GM23338 (cell line): ENCODE results near the gene TCF7. TPM values are rescaled to one million over a fixed set of nuclear protein-coding genes. Genes with fewer than 3 reads are reported as not detected.

Experiments used
- ATAC-seq: fragments of 200-7000 bp; cut with Tn5 transposase; 3 replicates; pipeline ENCODE4 v1.9.1; 2020
- DNase-seq: peaks from one replicate; pipeline ENCODE4 v3.0.0-alpha.2; 2015; ENCODE audit warnings: low spot score
- H2AFZ ChIP-seq: fragments of 200-600 bp; sonication (generic); 2 replicates; pipeline ENCODE4 v1.8.0; 2016; ENCODE audit warnings: antibody characterized with exemption, mild to moderate bottlenecking, moderate library complexity
- H3F3A ChIP-seq: fragments of 200-600 bp; sonication (generic); replicated peaks from 2 replicates; pipeline ENCODE4 v1.8.0; 2017; ENCODE audit warnings: antibody characterized with exemption, mixed run types, low read depth
- H3K27ac ChIP-seq: fragments of 200-600 bp; sonication (generic); 2 replicates; pipeline ENCODE4 v1.6.1; 2016; ENCODE audit warnings: low read depth
- H3K27me3 ChIP-seq: fragments of 200-600 bp; sonication (generic); 2 replicates; pipeline ENCODE4 v1.8.0; 2016; ENCODE audit warnings: mild to moderate bottlenecking, mixed run types, moderate library complexity; ENCODE audit not compliant: insufficient read depth
- H3K36me3 ChIP-seq: fragments of 200-600 bp; sonication (generic); 2 replicates; pipeline ENCODE4 v1.8.0; 2016; ENCODE audit warnings: mild to moderate bottlenecking; ENCODE audit not compliant: insufficient read depth
- H3K4me1 ChIP-seq: fragments of 200-600 bp; sonication (generic); 2 replicates; pipeline ENCODE4 v1.8.0; 2016; ENCODE audit warnings: mild to moderate bottlenecking, moderate library complexity; ENCODE audit not compliant: insufficient read depth
- H3K4me2 ChIP-seq: fragments of 200-600 bp; sonication (generic); 2 replicates; pipeline ENCODE4 v1.7.1; 2017; ENCODE audit warnings: mixed run types
- H3K4me3 ChIP-seq: fragments of 200-600 bp; sonication (generic); 2 replicates; pipeline ENCODE4 v1.6.1; 2016; ENCODE audit warnings: mixed run types
- H3K79me2 ChIP-seq: fragments of 200-600 bp; sonication (generic); replicated peaks from 2 replicates; pipeline ENCODE4 v1.8.0; 2017; ENCODE audit warnings: mild to moderate bottlenecking; ENCODE audit not compliant: insufficient read depth
- H3K9me2 ChIP-seq: fragments of 200-600 bp; sonication (generic); 2 replicates; pipeline ENCODE4 v1.8.0; 2017; ENCODE audit not compliant: insufficient read depth
- H4K20me1 ChIP-seq: fragments of 200-600 bp; sonication (generic); replicated peaks from 2 replicates; pipeline ENCODE4 v1.8.0; 2017; ENCODE audit warnings: mild to moderate bottlenecking; ENCODE audit not compliant: insufficient read depth
- H3K27ac Mint-ChIP-seq: 2 replicates; pipeline ENCODE4 v1.8.0; 2020; ENCODE audit warnings: inconsistent platforms, mild to moderate bottlenecking, moderate library complexity, mixed read lengths
- H3K27me3 Mint-ChIP-seq: 3 replicates; pipeline ENCODE4 v1.8.0; 2022; ENCODE audit warnings: low read depth, mild to moderate bottlenecking, moderate library complexity, mixed read lengths, inconsistent platforms; ENCODE audit not compliant: insufficient read depth, poor library complexity
- H3K36me3 Mint-ChIP-seq: 3 replicates; pipeline ENCODE4 v1.8.0; 2021; ENCODE audit warnings: low read depth, mild to moderate bottlenecking, inconsistent platforms, moderate library complexity, mixed read lengths
- H3K4me1 Mint-ChIP-seq: 3 replicates; pipeline ENCODE4 v1.8.0; 2020; ENCODE audit warnings: mild to moderate bottlenecking, inconsistent platforms, mixed read lengths
- H3K4me3 Mint-ChIP-seq: 3 replicates; pipeline ENCODE4 v1.8.0; 2021; ENCODE audit warnings: moderate library complexity, mild to moderate bottlenecking, inconsistent platforms, mixed read lengths
- H3K9me3 Mint-ChIP-seq: 3 replicates; pipeline ENCODE4 v1.8.0; 2020; ENCODE audit warnings: moderate library complexity, mild to moderate bottlenecking, inconsistent platforms, mixed read lengths
- CREB1 ChIP-seq: fragments of 250-450 bp; sonication (Bioruptor Pico); IDR thresholded peaks from 2 replicates; pipeline ENCODE4 v1.5.0; 2020; ENCODE audit warnings: low read depth, mild to moderate bottlenecking, moderate library complexity
- ETS1 ChIP-seq: IDR thresholded peaks from 2 replicates; pipeline ENCODE4 v1.6.1; 2016; ENCODE audit warnings: antibody characterized with exemption
- EZH2phosphoT487 ChIP-seq: fragments of 200-600 bp; sonication (generic); IDR thresholded peaks from one replicate; pipeline ENCODE4 v1.8.1; 2018; ENCODE audit warnings: antibody characterized with exemption; ENCODE audit not compliant: unreplicated experiment
- JUNB ChIP-seq: IDR thresholded peaks from one replicate; pipeline ENCODE4 v1.6.1; 2016; ENCODE audit warnings: antibody characterized with exemption; ENCODE audit not compliant: unreplicated experiment
- NANOG ChIP-seq: IDR thresholded peaks from 2 replicates; pipeline ENCODE4 v1.6.1; 2016; ENCODE audit warnings: antibody characterized with exemption, borderline replicate concordance
- STAT1 ChIP-seq: IDR thresholded peaks from one replicate; pipeline ENCODE4 v1.6.1; 2016; ENCODE audit warnings: antibody characterized with exemption; ENCODE audit not compliant: unreplicated experiment
- ZNF114 ChIP-seq: fragments of 250-450 bp; sonication (Bioruptor Pico); IDR thresholded peaks from 2 replicates; pipeline ENCODE4 v1.5.0; 2020; ENCODE audit warnings: mild to moderate bottlenecking, moderate library complexity
- ZNF331 ChIP-seq: fragments of 250-450 bp; sonication (Bioruptor Pico); IDR thresholded peaks from 2 replicates; pipeline ENCODE4 v1.5.0; 2020; ENCODE audit warnings: low read depth, mild to moderate bottlenecking, moderate library complexity
- polyA plus RNA-seq: library from polyadenylated mRNA; unstranded; fragments of >200 nt; fragmentation: Nextera tagmentation; extraction: Ambion mirVana; gene quantifications from 2 replicates; pipeline ENCODE4 v1.2.1, GENCODE V29; 2016
- total RNA-seq: library from RNA; depleted of rRNA; stranded (reverse); fragments of >200 nt; shearing (Covaris generic); gene quantifications from 2 replicates; pipeline ENCODE4 v1.2.3, GENCODE V29; 2014
- TF ChIP-seq, protein P1 (sequence below): fragments of 250-450 bp; sonication (Bioruptor Pico); IDR thresholded peaks from 2 replicates; pipeline ENCODE4 v1.5.0; 2020; ENCODE audit warnings: mild to moderate bottlenecking, moderate library complexity

The TCF7 gene
- total and polyA plus RNA-seq, 2 experiments from 2014 or later = 5.6 to 8.1 TPM

GRCh38 chr5:134174841-134175839, 60.7 kb downstream of the TCF7 start:
- H3K27me3 Mint-ChIP-seq = peaks cover 7% of the 10 kb centered on the region
- Histone ChIP-seq H3K4me2 (peak overlapping the region; percentile 80), H3F3A (0 out of 2 replicates have a peak, but pooled peaks cover 4% of the 10 kb centered on the region), H3K79me2 (peaks cover 64% of the 10 kb centered on the region), H3K4me3 (peak overlapping the region; percentile 81), H3K27ac (0 out of 2 replicates have a peak overlapping the region, but pooled peaks have one; percentile 98), H3K9me2 (no peaks in the 10 kb centered on the region), H3K36me3 (peaks cover 25% of the 10 kb centered on the region), H3K27me3 (no peaks in the 10 kb centered on the region), H3K4me1 (peaks cover 20% of the 10 kb centered on the region), H4K20me1 (peaks cover 36% of the 10 kb centered on the region), H2AFZ (no peak overlapping the region)
- H3K9me3 Mint-ChIP-seq = no peaks in the 10 kb centered on the region
- no peak overlapping the region for H3K27ac Mint-ChIP-seq
- peaks cover 13% of the 10 kb centered on the region; the same call in 2 of the 3 replicates for H3K4me1 Mint-ChIP-seq
- H3K4me3 Mint-ChIP-seq = peak overlapping the region; percentile 98
- no peak for ATAC-seq
- peak; percentile 24 for DNase-seq
- TF ChIP-seq NANOG = no peak
- no peak for TF ChIP-seq ZNF114 (CRISPR knock-in tag)
- TF ChIP-seq CREB1 (CRISPR knock-in tag) = no peak
- TF ChIP-seq EZH2phosphoT487 = no peak
- TF ChIP-seq JUNB = no peak
- H3K36me3 Mint-ChIP-seq = peaks cover 33% of the 10 kb centered on the region

DNA sequence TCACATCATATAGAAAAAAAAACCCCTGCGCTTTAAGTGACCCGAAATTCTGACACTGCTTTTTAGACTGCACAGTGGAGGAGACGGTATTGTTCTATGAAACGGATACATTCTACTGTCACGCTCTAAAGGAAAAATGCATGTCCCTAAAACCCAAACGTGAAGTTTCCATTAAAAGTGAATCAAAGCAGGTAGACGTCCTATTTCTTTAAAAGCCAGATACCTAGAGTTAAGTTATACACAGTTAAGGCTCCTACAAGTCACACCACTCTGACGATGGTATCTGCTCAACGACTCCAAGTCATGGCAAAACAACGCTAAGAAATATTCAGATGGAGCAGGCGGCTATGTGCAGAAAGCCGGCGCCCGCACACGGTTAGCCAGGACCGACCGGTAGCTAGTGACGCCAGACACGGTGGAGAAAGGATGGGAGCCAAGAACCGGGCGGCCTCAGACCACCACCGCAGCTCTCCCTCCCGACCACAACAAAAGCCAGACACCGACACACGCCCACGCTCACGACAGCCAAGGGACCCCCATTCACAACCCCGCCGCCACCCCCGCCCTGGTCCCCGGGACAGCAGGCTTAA, 61.5 kb downstream of the TCF7 start:
- peak overlapping the region; percentile 81 for H3K4me3 ChIP-seq
- H3K4me1 ChIP-seq = peaks cover 20% of the 10 kb centered on the region
- peaks cover 7% of the 10 kb centered on the region for H3K27me3 Mint-ChIP-seq
- H3K27ac ChIP-seq = peak overlapping the region; percentile 98
- peaks cover 28% of the 10 kb centered on the region for H3K36me3 Mint-ChIP-seq
- peak overlapping the region; percentile 80 for H3K4me2 ChIP-seq
- H4K20me1 ChIP-seq = peaks cover 28% of the 10 kb centered on the region
- peak overlapping the region; percentile 98 for H3K4me3 Mint-ChIP-seq
- 0 out of 2 replicates have a peak, but pooled peaks cover 4% of the 10 kb centered on the region for H3F3A ChIP-seq
- DNase-seq (peak; percentile 42), ATAC-seq (peak; percentile 39)
- peaks cover 55% of the 10 kb centered on the region for H3K79me2 ChIP-seq
- H3K27ac Mint-ChIP-seq = peak overlapping the region; percentile 98
- no peaks in the 10 kb centered on the region for H3K9me2 ChIP-seq
- H3K27me3 ChIP-seq = no peaks in the 10 kb centered on the region
- H3K4me1 Mint-ChIP-seq = peaks cover 13% of the 10 kb centered on the region; the same call in 2 of the 3 replicates
- H2AFZ ChIP-seq = 0 out of 2 replicates have a peak overlapping the region, but pooled peaks have one; percentile 93
- H3K9me3 Mint-ChIP-seq = no peaks in the 10 kb centered on the region
- peaks cover 18% of the 10 kb centered on the region; the same call in 1 of the 2 replicates for H3K36me3 ChIP-seq
- TF ChIP-seq, protein P1, sequence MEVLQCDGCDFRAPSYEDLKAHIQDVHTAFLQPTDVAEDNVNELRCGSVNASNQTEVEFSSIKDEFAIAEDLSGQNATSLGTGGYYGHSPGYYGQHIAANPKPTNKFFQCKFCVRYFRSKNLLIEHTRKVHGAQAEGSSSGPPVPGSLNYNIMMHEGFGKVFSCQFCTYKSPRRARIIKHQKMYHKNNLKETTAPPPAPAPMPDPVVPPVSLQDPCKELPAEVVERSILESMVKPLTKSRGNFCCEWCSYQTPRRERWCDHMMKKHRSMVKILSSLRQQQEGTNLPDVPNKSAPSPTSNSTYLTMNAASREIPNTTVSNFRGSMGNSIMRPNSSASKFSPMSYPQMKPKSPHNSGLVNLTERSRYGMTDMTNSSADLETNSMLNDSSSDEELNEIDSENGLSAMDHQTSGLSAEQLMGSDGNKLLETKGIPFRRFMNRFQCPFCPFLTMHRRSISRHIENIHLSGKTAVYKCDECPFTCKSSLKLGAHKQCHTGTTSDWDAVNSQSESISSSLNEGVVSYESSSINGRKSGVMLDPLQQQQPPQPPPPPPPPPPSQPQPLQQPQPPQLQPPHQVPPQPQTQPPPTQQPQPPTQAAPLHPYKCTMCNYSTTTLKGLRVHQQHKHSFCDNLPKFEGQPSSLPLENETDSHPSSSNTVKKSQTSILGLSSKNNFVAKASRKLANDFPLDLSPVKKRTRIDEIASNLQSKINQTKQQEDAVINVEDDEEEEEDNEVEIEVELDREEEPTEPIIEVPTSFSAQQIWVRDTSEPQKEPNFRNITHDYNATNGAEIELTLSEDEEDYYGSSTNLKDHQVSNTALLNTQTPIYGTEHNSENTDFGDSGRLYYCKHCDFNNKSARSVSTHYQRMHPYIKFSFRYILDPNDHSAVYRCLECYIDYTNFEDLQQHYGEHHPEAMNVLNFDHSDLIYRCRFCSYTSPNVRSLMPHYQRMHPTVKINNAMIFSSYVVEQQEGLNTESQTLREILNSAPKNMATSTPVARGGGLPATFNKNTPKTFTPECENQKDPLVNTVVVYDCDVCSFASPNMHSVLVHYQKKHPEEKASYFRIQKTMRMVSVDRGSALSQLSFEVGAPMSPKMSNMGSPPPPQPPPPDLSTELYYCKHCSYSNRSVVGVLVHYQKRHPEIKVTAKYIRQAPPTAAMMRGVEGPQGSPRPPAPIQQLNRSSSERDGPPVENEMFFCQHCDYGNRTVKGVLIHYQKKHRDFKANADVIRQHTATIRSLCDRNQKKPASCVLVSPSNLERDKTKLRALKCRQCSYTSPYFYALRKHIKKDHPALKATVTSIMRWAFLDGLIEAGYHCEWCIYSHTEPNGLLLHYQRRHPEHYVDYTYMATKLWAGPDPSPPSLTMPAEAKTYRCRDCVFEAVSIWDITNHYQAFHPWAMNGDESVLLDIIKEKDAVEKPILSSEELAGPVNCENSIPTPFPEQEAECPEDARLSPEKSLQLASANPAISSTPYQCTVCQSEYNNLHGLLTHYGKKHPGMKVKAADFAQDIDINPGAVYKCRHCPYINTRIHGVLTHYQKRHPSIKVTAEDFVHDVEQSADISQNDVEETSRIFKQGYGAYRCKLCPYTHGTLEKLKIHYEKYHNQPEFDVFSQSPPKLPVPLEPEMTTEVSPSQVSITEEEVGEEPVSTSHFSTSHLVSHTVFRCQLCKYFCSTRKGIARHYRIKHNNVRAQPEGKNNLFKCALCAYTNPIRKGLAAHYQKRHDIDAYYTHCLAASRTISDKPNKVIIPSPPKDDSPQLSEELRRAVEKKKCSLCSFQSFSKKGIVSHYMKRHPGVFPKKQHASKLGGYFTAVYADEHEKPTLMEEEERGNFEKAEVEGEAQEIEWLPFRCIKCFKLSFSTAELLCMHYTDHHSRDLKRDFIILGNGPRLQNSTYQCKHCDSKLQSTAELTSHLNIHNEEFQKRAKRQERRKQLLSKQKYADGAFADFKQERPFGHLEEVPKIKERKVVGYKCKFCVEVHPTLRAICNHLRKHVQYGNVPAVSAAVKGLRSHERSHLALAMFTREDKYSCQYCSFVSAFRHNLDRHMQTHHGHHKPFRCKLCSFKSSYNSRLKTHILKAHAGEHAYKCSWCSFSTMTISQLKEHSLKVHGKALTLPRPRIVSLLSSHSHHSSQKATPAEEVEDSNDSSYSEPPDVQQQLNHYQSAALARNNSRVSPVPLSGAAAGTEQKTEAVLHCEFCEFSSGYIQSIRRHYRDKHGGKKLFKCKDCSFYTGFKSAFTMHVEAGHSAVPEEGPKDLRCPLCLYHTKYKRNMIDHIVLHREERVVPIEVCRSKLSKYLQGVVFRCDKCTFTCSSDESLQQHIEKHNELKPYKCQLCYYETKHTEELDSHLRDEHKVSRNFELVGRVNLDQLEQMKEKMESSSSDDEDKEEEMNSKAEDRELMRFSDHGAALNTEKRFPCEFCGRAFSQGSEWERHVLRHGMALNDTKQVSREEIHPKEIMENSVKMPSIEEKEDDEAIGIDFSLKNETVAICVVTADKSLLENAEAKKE (CRISPR knock-in tag) = no peak
- TF ChIP-seq ZNF331 (CRISPR knock-in tag) (no peak), ETS1 (no peak), NANOG (no peak), CREB1 (CRISPR knock-in tag) (no peak), EZH2phosphoT487 (no peak), ZNF114 (CRISPR knock-in tag) (no peak), STAT1 (no peak)
